Common myeloid progenitor, CD34-positive (primary cell): ENCODE data around the gene KPTN.
"Not testable (repeated sequence)": the region's sequence is repeated elsewhere in the genome, so short reads cannot be mapped to it uniquely, and the experiment has no call there.

ENCODE experiments used
- CTCF ChIA-PET: fragments of 350-600 bp; sonication (Branson Sonifier 250); formaldehyde crosslinking; loops from one replicate; lab custom pipeline; 2021; ENCODE audit warnings: antibody characterized with exemption; lab: Charles Lee
- POLR2A ChIA-PET: fragments of 350-600 bp; sonication (Branson Sonifier 250); formaldehyde crosslinking; loops from one replicate; lab custom pipeline; 2021; ENCODE audit warnings: antibody characterized with exemption; lab: Charles Lee
- DNase-seq, 3 donors: peaks; one replicate each; pipeline versions ENCODE4 v3.0.0 to v3.0.0-alpha.2; 2013
- H3K27ac ChIP-seq, 2 experiments: 1 replicate in 1 of 2; 2 replicates in 1 of 2; pipeline ENCODE4 v1.7.0; 2013; ENCODE audit warnings: inconsistent platforms in 2 of 2, low read length in 2 of 2, mild to moderate bottlenecking in 2 of 2, low read depth in 1 of 2, moderate library complexity in 1 of 2; ENCODE audit not compliant: severe bottlenecking in 2 of 2, insufficient read depth in 1 of 2, poor library complexity in 1 of 2
- H3K27me3 ChIP-seq, 5 experiments: replicated peaks in 2 of 5; 1 replicate in 3 of 5; 2 replicates in 2 of 5; pipeline versions ENCODE4 v1.6.1 to v1.7.0; 2013; ENCODE audit warnings: low read length in 4 of 5, mild to moderate bottlenecking in 2 of 5, moderate library complexity in 2 of 5, inconsistent platforms in 1 of 5; ENCODE audit not compliant: insufficient read depth in 5 of 5, control insufficient read depth in 4 of 5
- H3K36me3 ChIP-seq, 4 experiments: 1 replicate in 2 of 4; 2 replicates in 2 of 4; pipeline versions ENCODE4 v1.6.1 to v1.7.0; 2013; ENCODE audit warnings: low read length in 3 of 4, control low read depth in 1 of 4, mild to moderate bottlenecking in 1 of 4; ENCODE audit not compliant: control insufficient read depth in 4 of 4, insufficient read depth in 4 of 4
- H3K4me1 ChIP-seq, 4 experiments: 1 replicate in 3 of 4; 2 replicates in 1 of 4; pipeline versions ENCODE4 v1.6.1 to v1.7.1; 2013; ENCODE audit warnings: low read length in 3 of 4, mild to moderate bottlenecking in 3 of 4, control low read depth in 1 of 4, inconsistent platforms in 1 of 4, moderate library complexity in 1 of 4; ENCODE audit not compliant: control insufficient read depth in 4 of 4, insufficient read depth in 4 of 4; ENCODE audit errors: control extremely low read depth in 1 of 4
- H3K4me3 ChIP-seq, 7 experiments: 1 replicate in 4 of 7; 2 replicates in 3 of 7; pipeline versions ENCODE4 v1.5.1 to v1.7.0; 2013; ENCODE audit warnings: mild to moderate bottlenecking in 7 of 7, low read length in 6 of 7, moderate library complexity in 6 of 7, inconsistent platforms in 2 of 7, low read depth in 2 of 7, control low read depth in 1 of 7; ENCODE audit not compliant: insufficient read depth in 4 of 7, control insufficient read depth in 1 of 7; ENCODE audit errors: extremely low read depth in 1 of 7
- H3K9me3 ChIP-seq, 5 experiments: 1 replicate in 4 of 5; 2 replicates in 1 of 5; pipeline versions ENCODE4 v1.6.1 to v1.7.1; 2013; ENCODE audit warnings: low read length in 4 of 5, mild to moderate bottlenecking in 2 of 5, inconsistent platforms in 1 of 5, low read depth in 1 of 5, moderate library complexity in 1 of 5; ENCODE audit not compliant: control insufficient read depth in 4 of 5, insufficient read depth in 2 of 5; ENCODE audit errors: control extremely low read depth in 1 of 5
- WGBS: methylation state at CpG from one replicate; pipeline ENCODE4 v1.1.5; 2013; ENCODE audit not compliant: insufficient coverage; 5-methylcytosine and 5-hydroxymethylcytosine counted together

KPTN gene

DNA sequence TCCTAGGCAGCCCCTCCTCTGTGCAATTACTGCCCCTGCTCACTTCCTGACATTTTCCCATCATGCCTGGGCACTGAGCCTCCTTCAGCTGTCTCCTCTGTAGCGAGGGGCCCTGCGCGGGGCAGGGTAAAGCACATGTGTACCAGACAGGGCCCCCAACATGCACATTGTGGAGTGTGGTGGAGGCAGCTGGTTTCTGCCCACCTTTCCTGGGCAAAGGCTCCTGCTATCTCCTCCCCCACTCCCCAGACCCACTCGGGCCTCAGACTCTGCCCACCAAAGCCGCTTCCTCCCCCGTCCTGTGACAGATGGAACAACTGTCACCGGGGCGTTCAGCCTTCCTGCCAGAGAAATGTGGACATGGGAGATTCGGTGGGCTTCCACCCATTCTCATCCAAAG is 2.9 kb upstream of the KPTN start:
- no peaks in the 10 kb centered on the region for H3K27me3 ChIP-seq
- ChIA-PET CTCF (interaction anchor here (1.0 to 3.9 kb wide), 7 partner anchors 9 to 211 kb away, joined by 3 to 23 read pairs (median 4); partner anchors contain the start of gene NAPA), POLR2A (interaction anchor here (0.5 to 1.2 kb wide), 2 partner anchors 22 to 23 kb away, joined by 3 read pairs; no protein-coding TSS in a partner anchor)
- H3K4me3 ChIP-seq = peak overlapping the region in 5 of 7 experiments; percentile 2 to 60 (median 20)
- no peaks in the 10 kb centered on the region for H3K9me3 ChIP-seq
- peak overlapping the region; percentile 70 to 72 for H3K27ac ChIP-seq
- peaks cover 11 to 71% (median 70%) of the 10 kb centered on the region in 4 experiments for H3K4me1 ChIP-seq
- peak; percentile 56 to 96 (median 95) for DNase-seq
- H3K36me3 ChIP-seq = peaks cover 0 to 40% (median 16%) of the 10 kb centered on the region in 4 experiments
- 2% methylated on average over 7 of the region's 9 CpGs for WGBS

DNA sequence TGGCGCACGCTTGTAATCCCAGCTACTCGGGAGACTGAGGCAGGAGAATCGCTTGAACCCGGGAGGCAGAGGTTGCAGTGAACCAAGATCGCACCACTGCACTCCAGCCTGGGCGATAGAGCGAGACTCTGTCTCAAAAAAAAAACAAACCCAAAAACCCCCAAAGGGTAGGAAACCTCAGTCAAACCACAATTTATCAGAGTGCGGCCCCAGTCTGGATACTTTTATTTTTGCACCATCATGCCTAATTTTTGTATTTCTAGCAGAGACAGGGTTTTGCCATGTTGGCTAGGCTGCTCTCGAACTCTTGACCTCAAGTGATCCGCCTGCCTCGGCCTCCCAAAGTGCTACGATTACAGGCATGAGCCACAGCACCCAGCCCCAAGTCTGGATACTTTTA is 2.2 kb upstream of the KPTN start:
- 54% methylated on average over 5 of the region's 13 CpGs for WGBS
- not testable (repeated sequence) for H3K9me3 ChIP-seq, H3K27ac ChIP-seq, H3K27me3 ChIP-seq
- peak overlapping the region in 3 of 7 experiments; percentile 19 to 60 (median 20) for H3K4me3 ChIP-seq
- peaks cover 0 to 33% (median 13%) of the 10 kb centered on the region in 4 experiments for H3K36me3 ChIP-seq
- peaks cover 11 to 65% (median 63%) of the 10 kb centered on the region in 4 experiments for H3K4me1 ChIP-seq
- ChIA-PET POLR2A (interaction anchor here (1.2 kb wide), 1 partner anchor 24 kb away, joined by 3 read pairs; no protein-coding TSS in a partner anchor), CTCF (interaction anchor here (1.3 to 3.9 kb wide), 2 partner anchors 23 to 212 kb away, joined by 3 to 23 read pairs; no protein-coding TSS in a partner anchor)
- DNase-seq = peak in 2 of 3 donors; percentile 61

DNA sequence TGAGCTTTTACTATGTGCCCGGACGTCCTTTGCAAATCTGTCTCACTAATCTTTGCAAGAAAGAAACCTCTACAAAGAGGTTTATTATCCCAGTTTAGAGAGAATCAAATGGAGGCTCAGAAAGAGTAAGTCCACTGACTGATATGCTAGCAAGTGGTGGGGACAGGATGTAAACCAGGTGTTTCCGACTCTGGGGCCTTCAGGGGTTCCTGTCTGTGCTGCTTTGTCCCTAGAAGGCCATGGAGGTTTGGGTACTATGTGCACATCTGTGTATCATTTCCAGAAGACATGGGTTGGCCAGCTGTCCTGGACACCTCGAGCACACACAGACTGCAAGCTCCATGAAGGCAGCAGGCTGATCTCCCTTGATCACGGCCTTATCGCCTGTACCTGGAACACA is 1.2 kb upstream of the KPTN start:
- Histone ChIP-seq H3K27ac (peak overlapping the region in 1 of 2 experiments; percentile 91), H3K36me3 (peaks cover 0 to 24% (median 8%) of the 10 kb centered on the region in 4 experiments), H3K27me3 (no peaks in the 10 kb centered on the region), H3K4me3 (peak overlapping the region in 6 of 7 experiments; percentile 2 to 95 (median 82)), H3K9me3 (no peaks in the 10 kb centered on the region), H3K4me1 (peaks cover 11 to 58% (median 57%) of the 10 kb centered on the region in 4 experiments)
- ChIA-PET CTCF (interaction anchor here (0.7 to 2.6 kb wide), 6 partner anchors 10 to 49 kb away, joined by 3 to 12 read pairs (median 6); partner anchors contain the start of gene NAPA), POLR2A (no interaction called here)
- DNase-seq = peak in 2 of 3 donors; percentile 48 to 65
- WGBS = 92% methylated on average over 5 of the region's 6 CpGs

DNA sequence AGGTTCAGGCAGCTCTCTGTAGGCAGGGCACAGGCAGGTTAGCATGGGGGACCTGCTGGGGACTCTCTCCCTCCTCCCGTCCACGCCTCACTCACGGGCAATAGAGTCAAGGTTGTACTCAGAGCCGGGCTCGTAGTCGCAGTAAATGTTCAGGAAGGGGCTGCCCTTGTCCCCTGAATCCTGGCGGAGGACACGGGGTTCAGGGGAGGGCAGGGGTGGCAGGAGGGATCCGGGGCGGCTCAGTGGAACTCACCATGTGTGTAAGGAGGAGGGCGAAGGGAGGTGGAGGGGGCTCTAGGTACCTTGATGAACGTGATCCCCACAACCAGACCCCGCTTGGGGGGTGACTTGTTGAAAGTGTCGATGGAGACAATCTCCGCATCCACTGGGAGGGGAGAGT is 819 bp downstream of the KPTN start:
- Histone ChIP-seq H3K4me3 (peak overlapping the region in 5 of 7 experiments; percentile 71 to 95 (median 82)), H3K27me3 (no peaks in the 10 kb centered on the region), H3K9me3 (no peaks in the 10 kb centered on the region), H3K36me3 (peaks cover 0 to 8% (median 0%) of the 10 kb centered on the region in 4 experiments), H3K27ac (no peak overlapping the region), H3K4me1 (peaks cover 11 to 47% (median 45%) of the 10 kb centered on the region in 4 experiments)
- WGBS = 100% methylated on average over 7 of the region's 15 CpGs
- ChIA-PET CTCF (interaction anchor here (0.7 to 2.6 kb wide), 10 partner anchors 10 to 221 kb away, joined by 3 to 12 read pairs (median 5); no protein-coding TSS in a partner anchor), POLR2A (interaction anchor here (0.8 to 1.3 kb wide), 2 partner anchors 32 to 63 kb away, joined by 3 to 5 read pairs; partner anchors contain the start of gene NAPA)
- DNase-seq = no peak

DNA sequence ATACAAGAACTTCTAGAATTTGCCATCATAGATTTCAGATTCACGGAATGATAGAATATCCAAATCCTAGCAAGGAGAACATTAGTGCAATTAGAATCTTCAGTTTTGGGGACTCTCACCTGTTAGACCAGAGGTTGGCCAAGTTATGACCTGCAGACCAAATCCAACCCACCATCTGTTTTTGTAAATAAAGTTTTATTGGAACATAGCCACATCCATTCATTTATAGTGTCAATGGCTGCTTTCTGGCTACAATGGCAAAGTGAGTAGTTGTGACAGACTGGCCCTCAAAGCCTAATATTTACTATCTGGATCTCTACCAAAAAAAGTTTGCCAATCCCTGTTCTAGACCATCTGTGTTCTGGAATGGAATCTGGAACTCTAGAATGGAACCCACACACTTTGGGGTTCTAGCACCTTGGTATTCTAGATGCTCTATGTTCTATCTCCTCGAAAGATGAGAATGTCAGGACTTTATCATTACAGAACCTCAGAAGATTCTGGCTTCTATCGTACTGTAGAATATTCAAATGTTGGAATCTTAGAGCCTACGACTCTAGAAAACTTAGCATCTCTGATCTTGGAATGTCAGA is 2.5 kb downstream of the KPTN start:
- no peak for DNase-seq
- whole genome bisulfite sequencing = 96% methylated on average over 4 of the region's 4 CpGs
- POLR2A ChIA-PET = interaction anchor here (0.6 kb wide), 1 partner anchor 11 kb away, joined by 5 read pairs; no protein-coding TSS in a partner anchor

DNA sequence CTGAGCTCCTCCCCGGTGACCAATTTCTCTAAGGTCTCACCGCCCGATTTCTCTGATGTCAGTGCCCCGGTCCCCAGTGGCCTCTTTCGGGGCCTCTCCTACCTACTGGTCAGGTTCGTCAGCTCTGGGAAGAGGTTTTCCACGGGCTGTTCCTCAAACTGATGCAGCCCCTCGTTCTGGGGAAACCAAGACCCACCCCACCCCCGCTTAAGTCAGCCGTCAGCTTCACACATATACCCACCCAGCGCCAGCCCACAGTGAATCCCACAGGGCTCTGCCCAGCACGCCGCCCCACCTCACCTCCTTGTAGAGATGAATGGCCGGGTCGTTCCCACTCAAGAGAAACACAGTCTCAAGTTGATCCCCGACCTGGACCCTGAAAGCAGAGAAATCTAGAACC is 3.4 kb downstream of the KPTN start:
- WGBS = 97% methylated on average over 15 of the region's 16 CpGs
- CTCF ChIA-PET = interaction anchor here (1.7 to 2.0 kb wide), 2 partner anchors 10 to 45 kb away, joined by 4 to 5 read pairs; no protein-coding TSS in a partner anchor

More for the DNA sequence above, 2.5 kb downstream of the KPTN start:
- Histone ChIP-seq H3K4me1 (peaks cover 10 to 31% (median 29%) of the 10 kb centered on the region in 4 experiments), H3K27ac (no peak overlapping the region), H3K36me3 (peaks cover 0 to 10% (median 2%) of the 10 kb centered on the region in 4 experiments), H3K9me3 (no peaks in the 10 kb centered on the region), H3K27me3 (no peaks in the 10 kb centered on the region), H3K4me3 (no peak overlapping the region)
- CTCF ChIA-PET = no interaction called here

More for the DNA sequence above, 3.4 kb downstream of the KPTN start:
- Histone ChIP-seq H3K9me3 (no peaks in the 10 kb centered on the region), H3K4me1 (peaks cover 7 to 22% (median 20%) of the 10 kb centered on the region in 4 experiments), H3K27ac (no peak overlapping the region), H3K27me3 (no peaks in the 10 kb centered on the region), H3K4me3 (no peak overlapping the region), H3K36me3 (peaks cover 0 to 9% (median 2%) of the 10 kb centered on the region in 4 experiments)
- POLR2A ChIA-PET = no interaction called here
- no peak for DNase-seq
